Adrenal gland (tissue), 12 donors: ENCODE measurements around the gene GDAP1L1. TPM values are rescaled to one million over a fixed set of nuclear protein-coding genes. Genes with fewer than 3 reads are reported as not detected.
"Not testable (repeated sequence)": the region's sequence is repeated elsewhere in the genome, so short reads cannot be mapped to it uniquely, and the experiment has no call there.

ENCODE experiments used
- DNase-seq, 7 donors: peaks; one replicate each; pipeline ENCODE4 v3.0.0-alpha.2; 2019 to 2020
- H3K27ac ChIP-seq, 5 donors: fragments of 200-600 bp; sonication (generic) in 4 of 5; 1 replicate in 3 of 5; 2 replicates in 2 of 5; pipeline versions ENCODE4 v1.5.1 to v1.8.0; 2016 to 2020; ENCODE audit warnings: mild to moderate bottlenecking in 1 of 5
- H3K27me3 ChIP-seq: fragments of 200-600 bp; 2 replicates; pipeline ENCODE4 v1.8.0; 2021
- H3K36me3 ChIP-seq, 2 donors: fragments of 200-600 bp; replicated peaks in 1 of 2; 1 replicate in 1 of 2; 2 replicates in 1 of 2; pipeline versions ENCODE4 v1.5.1 to v1.8.0; 2018 to 2022
- H3K4me1 ChIP-seq, 2 donors: fragments of 200-600 bp; replicated peaks in 1 of 2; 1 replicate in 1 of 2; 2 replicates in 1 of 2; pipeline versions ENCODE4 v1.5.1 to v1.8.0; 2018 to 2021
- H3K4me3 ChIP-seq, 4 donors: fragments of 200-600 bp; sonication (generic) in 3 of 4; one replicate each; pipeline ENCODE4 v1.5.1; 2016 to 2018
- H3K9me3 ChIP-seq, 3 donors: fragments of 200-600 bp; sonication (generic) in 1 of 3; replicated peaks in 1 of 3; 1 replicate in 2 of 3; 2 replicates in 1 of 3; pipeline versions ENCODE4 v1.5.1 to v1.8.0; 2016 to 2021
- POLR2A ChIP-seq, 2 donors: fragments of 450-650 bp; IDR thresholded peaks; one replicate each; pipeline ENCODE4 v1.6.1; 2017; ENCODE audit warnings: antibody characterized with exemption in 2 of 2, mild to moderate bottlenecking in 2 of 2, moderate library complexity in 1 of 2
- WGBS, 4 donors: extraction: QIAGEN DNeasy Blood & Tissue Kit in 2 of 4; methylation state at CpG; one replicate each; pipeline versions ENCODE4 v1.1.5 to v1.1.7; 2013 to 2017; 5-methylcytosine and 5-hydroxymethylcytosine counted together
- intact Hi-C, 2 donors: fragments of 100-400 bp; cut with DNase I; formaldehyde crosslinking; loops; one replicate each; pipeline versions ENCODE4 v1.14.1 to v1.15.0; 2022 to 2023
- polyA plus RNA-seq, 3 donors: library from polyadenylated mRNA; stranded (reverse); fragments of 200-250 nt in 2 of 3; fragments of 350-450 nt in 1 of 3; fragmentation: Illumina TruSeq in 1 of 3; extraction: RNeasy Lipid Tissue Mini Kit (QIAGEN cat#74804) in 1 of 3; gene quantifications; one replicate each; pipeline ENCODE4 v1.2.3, GENCODE V29; 2013 to 2014
- total RNA-seq, 9 donors: library from RNA; depleted of rRNA in 4 of 9; stranded (reverse); fragments of >200 nt in 4 of 9; fragments of 120-200 nt in 1 of 9; fragmentation: NEBNext Ultra II Directional in 1 of 9; extraction: Animal tissue kit (Norgen Biotek cat#: 25700) in 1 of 9; gene quantifications; one replicate each; pipeline versions ENCODE4 v1.1.0 to v1.2.4, GENCODE V29; 2013 to 2023
- TF ChIP-seq, protein P1 (sequence below), 6 experiments: fragments of 450-650 bp in 4 of 6; fragments of 200-600 bp in 2 of 6; sonication (generic) in 1 of 6; IDR thresholded peaks; 1 replicate in 5 of 6; 2 replicates in 1 of 6; pipeline versions ENCODE4 v1.5.1 to v1.8.0; 2016 to 2021; ENCODE audit warnings: antibody characterized with exemption in 6 of 6, mild to moderate bottlenecking in 2 of 6, moderate library complexity in 1 of 6
- donor health status: healthy with polysubstance abuse.
- donor health status: Bipolar disorder and iron deficiency.
- donor health status: DM: yes; HTN: yes; CAD: no.
- donor health status: DM: no; HTN: no; CAD: no.
- donor health status: DM: no; HTN: no; CAD: no.
- donor health status: DM: yes; HTN: yes; CAD: no.

GDAP1L1 gene
- total and polyA plus RNA-seq, 12 donors: 0.51 to 8.0 (median 1.4) TPM

DNA sequence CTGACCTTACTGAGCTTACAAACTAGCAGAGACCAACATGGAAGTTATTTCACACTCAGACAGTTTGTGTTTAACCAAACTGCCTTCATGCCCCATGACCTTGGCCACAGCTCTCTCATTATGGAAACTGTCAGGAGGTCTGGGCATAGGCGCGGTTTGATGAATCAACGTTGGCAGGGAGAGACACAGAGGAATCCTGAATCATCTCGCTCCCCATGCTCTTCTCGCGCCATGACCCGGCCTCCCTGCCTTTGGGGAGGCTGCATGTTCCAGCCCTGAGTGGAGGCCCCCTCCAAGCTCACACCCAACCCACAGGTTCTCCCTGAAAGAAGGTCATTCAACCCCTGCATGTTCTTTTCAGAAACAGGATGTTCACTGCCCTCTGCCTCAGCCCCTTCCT, 15.9 kb upstream of the GDAP1L1 start:
- 53 to 78% (median 71%) methylated on average over 6 to 7 of the region's 7 CpGs for WGBS, 4 donors
- Histone ChIP-seq H3K4me1 (no peaks in the 10 kb centered on the region), H3K4me3 (no peak overlapping the region), H3K9me3 (no peaks in the 10 kb centered on the region), H3K27me3 (no peaks in the 10 kb centered on the region), H3K36me3 (no peaks in the 10 kb centered on the region), H3K27ac (no peak overlapping the region)
- TF ChIP-seq, protein P1, sequence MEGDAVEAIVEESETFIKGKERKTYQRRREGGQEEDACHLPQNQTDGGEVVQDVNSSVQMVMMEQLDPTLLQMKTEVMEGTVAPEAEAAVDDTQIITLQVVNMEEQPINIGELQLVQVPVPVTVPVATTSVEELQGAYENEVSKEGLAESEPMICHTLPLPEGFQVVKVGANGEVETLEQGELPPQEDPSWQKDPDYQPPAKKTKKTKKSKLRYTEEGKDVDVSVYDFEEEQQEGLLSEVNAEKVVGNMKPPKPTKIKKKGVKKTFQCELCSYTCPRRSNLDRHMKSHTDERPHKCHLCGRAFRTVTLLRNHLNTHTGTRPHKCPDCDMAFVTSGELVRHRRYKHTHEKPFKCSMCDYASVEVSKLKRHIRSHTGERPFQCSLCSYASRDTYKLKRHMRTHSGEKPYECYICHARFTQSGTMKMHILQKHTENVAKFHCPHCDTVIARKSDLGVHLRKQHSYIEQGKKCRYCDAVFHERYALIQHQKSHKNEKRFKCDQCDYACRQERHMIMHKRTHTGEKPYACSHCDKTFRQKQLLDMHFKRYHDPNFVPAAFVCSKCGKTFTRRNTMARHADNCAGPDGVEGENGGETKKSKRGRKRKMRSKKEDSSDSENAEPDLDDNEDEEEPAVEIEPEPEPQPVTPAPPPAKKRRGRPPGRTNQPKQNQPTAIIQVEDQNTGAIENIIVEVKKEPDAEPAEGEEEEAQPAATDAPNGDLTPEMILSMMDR (IDR thresholded peaks at IDR 0.05): no peak
- TF ChIP-seq POLR2A (IDR thresholded peaks at IDR 0.05): no peak
- intact Hi-C loops: no loop called here
- peak in 3 of 7 donors; percentile 32 to 72 (median 51) for DNase-seq

DNA sequence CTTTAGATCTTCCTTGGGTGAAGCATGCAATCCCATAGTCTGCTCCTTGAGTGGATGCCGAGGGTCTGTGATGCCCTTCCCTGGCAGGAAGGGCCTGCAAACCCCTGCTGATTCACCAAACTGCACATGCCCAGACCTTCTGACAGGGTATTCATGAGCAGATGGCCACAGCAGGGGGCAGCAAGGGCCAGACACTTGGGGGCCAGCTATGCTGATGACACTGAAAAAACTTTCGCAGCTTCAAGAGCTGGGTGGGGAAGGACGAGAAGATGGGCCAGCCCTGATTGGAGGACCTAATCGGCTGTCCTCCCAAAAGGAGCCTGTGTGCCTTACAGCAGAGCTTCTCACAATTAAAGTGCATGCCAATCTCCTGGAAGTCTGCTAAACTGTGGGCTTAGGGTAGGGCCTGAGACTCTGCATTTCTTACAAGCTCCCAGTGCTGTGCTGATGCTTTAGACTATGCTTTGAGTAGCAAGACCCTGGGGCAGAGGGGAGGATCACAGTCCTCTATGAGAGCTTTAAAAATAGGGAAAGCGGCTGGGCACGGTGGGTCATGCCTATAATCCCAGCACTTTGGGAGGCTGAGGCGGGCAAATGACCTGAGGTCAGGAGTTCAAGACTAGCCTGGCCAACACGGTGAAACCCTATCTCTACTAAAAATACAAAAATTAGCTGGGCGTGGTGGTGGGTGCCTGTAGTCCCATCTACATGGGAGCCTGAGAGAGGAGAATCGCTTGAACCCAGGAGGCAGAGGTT, 15.2 kb upstream of the GDAP1L1 start:
- Histone ChIP-seq H3K9me3 (no peaks in the 10 kb centered on the region), H3K27me3 (no peaks in the 10 kb centered on the region), H3K4me1 (no peaks in the 10 kb centered on the region), H3K27ac (no peak overlapping the region), H3K36me3 (no peaks in the 10 kb centered on the region), H3K4me3 (no peak overlapping the region)
- intact Hi-C loops: no loop called here
- no peak for DNase-seq
- TF ChIP-seq POLR2A (IDR thresholded peaks at IDR 0.05): no peak
- TF ChIP-seq, protein P1 (IDR thresholded peaks at IDR 0.05): no peak
- 76 to 82% (median 81%) methylated on average over 7 to 10 of the region's 10 CpGs for WGBS, 4 donors

DNA sequence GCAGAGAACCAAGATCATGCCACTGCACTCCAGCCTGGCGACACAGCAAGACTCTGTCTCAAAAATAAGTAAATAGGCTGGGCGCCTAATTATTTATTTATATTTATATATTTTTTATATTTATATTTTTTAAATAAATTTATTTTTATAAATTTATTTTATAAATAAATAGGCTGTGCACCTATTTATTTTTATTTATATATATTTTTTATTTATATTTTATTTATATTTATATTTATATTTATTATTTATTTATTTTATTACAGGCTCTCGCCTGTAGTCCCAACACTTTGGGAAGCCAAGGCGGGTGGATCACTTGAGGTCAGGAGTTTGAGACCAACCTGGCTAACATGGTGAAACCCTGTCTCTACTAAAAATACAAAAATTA, 14.6 kb upstream of the GDAP1L1 start:
- H3K4me3 ChIP-seq, H3K4me1 ChIP-seq, intact Hi-C loops, DNase-seq, H3K9me3 ChIP-seq, H3K27me3 ChIP-seq, H3K27ac ChIP-seq, H3K36me3 ChIP-seq: not testable (repeated sequence)
- 89 to 97% (median 94%) methylated on average over 4 of the region's 4 CpGs for WGBS, 4 donors

DNA sequence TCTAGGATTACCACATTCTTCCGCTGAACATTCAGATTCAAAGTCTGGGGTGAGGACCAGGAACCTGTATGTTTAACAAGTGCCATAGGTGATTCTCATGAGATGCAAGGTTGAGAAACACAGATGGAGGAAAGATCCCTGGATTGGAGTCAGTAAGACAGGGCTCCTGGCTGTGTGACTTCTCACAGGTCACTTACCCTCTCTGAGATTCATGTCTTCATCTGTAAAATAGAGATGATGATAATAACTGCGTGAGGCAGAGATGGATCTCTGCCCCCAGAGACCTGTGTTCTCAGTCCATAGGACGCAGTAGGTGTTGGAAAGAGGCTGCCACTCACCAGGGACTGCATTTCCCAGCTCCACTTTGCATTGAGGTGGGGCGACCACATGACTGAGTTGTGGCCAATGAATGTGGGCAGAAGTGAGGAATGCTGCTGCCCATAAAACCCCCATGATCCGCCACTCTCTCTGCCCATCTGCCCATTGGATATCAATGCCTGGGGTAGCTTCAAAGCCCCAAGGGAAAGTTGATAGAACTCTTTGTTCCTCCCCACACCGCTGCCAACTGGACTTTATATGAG, 13.6 kb upstream of the GDAP1L1 start:
- 91 to 93% (median 91%) methylated on average over 6 of the region's 6 CpGs for WGBS, 4 donors
- Histone ChIP-seq H3K36me3 (no peaks in the 10 kb centered on the region), H3K4me3 (no peak overlapping the region), H3K9me3 (no peaks in the 10 kb centered on the region), H3K27me3 (no peaks in the 10 kb centered on the region), H3K27ac (no peak overlapping the region), H3K4me1 (no peaks in the 10 kb centered on the region)
- intact Hi-C loops: no loop called here
- DNase-seq: no peak
- no peak for TF ChIP-seq POLR2A (IDR thresholded peaks at IDR 0.05)
- TF ChIP-seq, protein P1 (IDR thresholded peaks at IDR 0.05): no peak
